Measurements from ENCODE around the gene GLOD4. TPM values are rescaled to one million over a fixed set of nuclear protein-coding genes. Genes with fewer than 3 reads are reported as not detected.

Gene GLOD4
- total RNA-seq, 1 donor from 2014 or later = 80.1 TPM

DNA sequence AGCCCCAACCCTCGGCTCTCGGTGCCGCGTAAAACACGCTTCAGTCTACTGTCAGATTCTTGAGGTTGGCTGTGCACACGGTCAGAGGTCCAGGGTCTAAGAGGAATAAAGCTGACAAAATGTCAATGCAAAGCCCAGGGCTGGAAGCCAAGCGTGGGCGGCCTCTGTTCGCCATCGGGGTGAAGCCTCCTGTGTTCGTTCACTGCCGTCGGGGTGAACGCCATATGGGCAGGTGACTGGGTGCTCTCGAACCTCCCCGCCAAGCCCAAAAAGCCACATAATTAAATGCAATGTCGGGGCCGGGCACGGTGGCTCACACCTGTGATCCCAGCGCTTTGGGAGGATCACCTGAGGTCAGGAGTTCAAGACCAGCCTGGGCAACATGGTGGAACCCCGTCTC lies 44.7 kb upstream of the GLOD4 start:
- H3K4me3 Mint-ChIP-seq (ENCODE audit: unreplicated experiment) = peak overlapping the region; percentile 75
- H3K27ac Mint-ChIP-seq (ENCODE audit: unreplicated experiment) = peak overlapping the region; percentile 96
- peaks cover 12% of the 10 kb centered on the region for H3K27me3 Mint-ChIP-seq (ENCODE audit: unreplicated experiment)
- peaks cover 23% of the 10 kb centered on the region for H3K9me3 Mint-ChIP-seq (ENCODE audit: unreplicated experiment)
- no peaks in the 10 kb centered on the region for H3K36me3 Mint-ChIP-seq (ENCODE audit: unreplicated experiment)
- TF ChIP-seq, protein P1, sequence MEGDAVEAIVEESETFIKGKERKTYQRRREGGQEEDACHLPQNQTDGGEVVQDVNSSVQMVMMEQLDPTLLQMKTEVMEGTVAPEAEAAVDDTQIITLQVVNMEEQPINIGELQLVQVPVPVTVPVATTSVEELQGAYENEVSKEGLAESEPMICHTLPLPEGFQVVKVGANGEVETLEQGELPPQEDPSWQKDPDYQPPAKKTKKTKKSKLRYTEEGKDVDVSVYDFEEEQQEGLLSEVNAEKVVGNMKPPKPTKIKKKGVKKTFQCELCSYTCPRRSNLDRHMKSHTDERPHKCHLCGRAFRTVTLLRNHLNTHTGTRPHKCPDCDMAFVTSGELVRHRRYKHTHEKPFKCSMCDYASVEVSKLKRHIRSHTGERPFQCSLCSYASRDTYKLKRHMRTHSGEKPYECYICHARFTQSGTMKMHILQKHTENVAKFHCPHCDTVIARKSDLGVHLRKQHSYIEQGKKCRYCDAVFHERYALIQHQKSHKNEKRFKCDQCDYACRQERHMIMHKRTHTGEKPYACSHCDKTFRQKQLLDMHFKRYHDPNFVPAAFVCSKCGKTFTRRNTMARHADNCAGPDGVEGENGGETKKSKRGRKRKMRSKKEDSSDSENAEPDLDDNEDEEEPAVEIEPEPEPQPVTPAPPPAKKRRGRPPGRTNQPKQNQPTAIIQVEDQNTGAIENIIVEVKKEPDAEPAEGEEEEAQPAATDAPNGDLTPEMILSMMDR (IDR thresholded peaks at IDR 0.05; ENCODE audit: partially characterized antibody, unreplicated experiment) = no peak
- no peak for DNase-seq
- H3K4me1 Mint-ChIP-seq (ENCODE audit: low read depth, unreplicated experiment) = peaks cover 27% of the 10 kb centered on the region

GRCh38 chr17:825216-825615 lies 43.1 kb upstream of the GLOD4 start:
- Mint-ChIP-seq H3K27ac (ENCODE audit: unreplicated experiment) (peak overlapping the region; percentile 72), H3K4me3 (ENCODE audit: unreplicated experiment) (peak overlapping the region; percentile 55), H3K36me3 (ENCODE audit: unreplicated experiment) (no peaks in the 10 kb centered on the region), H3K27me3 (ENCODE audit: unreplicated experiment) (peaks cover 14% of the 10 kb centered on the region), H3K9me3 (ENCODE audit: unreplicated experiment) (peaks cover 19% of the 10 kb centered on the region), H3K4me1 (ENCODE audit: low read depth, unreplicated experiment) (peaks cover 25% of the 10 kb centered on the region)
- DNase-seq = no peak
- TF ChIP-seq, protein P1 (IDR thresholded peaks at IDR 0.05; ENCODE audit: partially characterized antibody, unreplicated experiment) = no peak

- H3K36me3 Mint-ChIP-seq (ENCODE audit: unreplicated experiment) = peaks cover 5% of the 10 kb centered on the region
- H3K27ac Mint-ChIP-seq (ENCODE audit: unreplicated experiment) = peak overlapping the region; percentile 28
- no peak for DNase-seq
- peak overlapping the region; percentile 25 for H3K4me3 Mint-ChIP-seq (ENCODE audit: unreplicated experiment)
- H3K4me1 Mint-ChIP-seq (ENCODE audit: low read depth, unreplicated experiment) = peaks cover 26% of the 10 kb centered on the region
- H3K9me3 Mint-ChIP-seq (ENCODE audit: unreplicated experiment) = peaks cover 20% of the 10 kb centered on the region
- TF ChIP-seq, protein P1 (IDR thresholded peaks at IDR 0.05; ENCODE audit: partially characterized antibody, unreplicated experiment) = no peak
- H3K27me3 Mint-ChIP-seq (ENCODE audit: unreplicated experiment) = peaks cover 14% of the 10 kb centered on the region
Observed at GRCh38 chr17:824378-824777, 42.3 kb upstream of the GLOD4 start.

- peaks cover 5% of the 10 kb centered on the region for H3K36me3 Mint-ChIP-seq (ENCODE audit: unreplicated experiment)
- DNase-seq = no peak
- peak overlapping the region; percentile 57 for H3K27ac Mint-ChIP-seq (ENCODE audit: unreplicated experiment)
- peaks cover 14% of the 10 kb centered on the region for H3K27me3 Mint-ChIP-seq (ENCODE audit: unreplicated experiment)
- H3K4me3 Mint-ChIP-seq (ENCODE audit: unreplicated experiment) = peak overlapping the region; percentile 72
- TF ChIP-seq, protein P1 (IDR thresholded peaks at IDR 0.05; ENCODE audit: partially characterized antibody, unreplicated experiment) = no peak
- H3K9me3 Mint-ChIP-seq (ENCODE audit: unreplicated experiment) = peaks cover 20% of the 10 kb centered on the region
- peaks cover 26% of the 10 kb centered on the region for H3K4me1 Mint-ChIP-seq (ENCODE audit: low read depth, unreplicated experiment)
Observed at GRCh38 chr17:823501-823902, 41.4 kb upstream of the GLOD4 start.

- peaks cover 5% of the 10 kb centered on the region for H3K36me3 Mint-ChIP-seq (ENCODE audit: unreplicated experiment)
Observed at GRCh38 chr17:819251-819650, 37.2 kb upstream of the GLOD4 start.

More at GRCh38 chr17:819251-819650, 37.2 kb upstream of the GLOD4 start:
- no peak for DNase-seq
- H3K9me3 Mint-ChIP-seq (ENCODE audit: unreplicated experiment) = peaks cover 19% of the 10 kb centered on the region
- peaks cover 9% of the 10 kb centered on the region for H3K27me3 Mint-ChIP-seq (ENCODE audit: unreplicated experiment)
- TF ChIP-seq, protein P1 (IDR thresholded peaks at IDR 0.05; ENCODE audit: partially characterized antibody, unreplicated experiment) = no peak
- peaks cover 21% of the 10 kb centered on the region for H3K4me1 Mint-ChIP-seq (ENCODE audit: low read depth, unreplicated experiment)
- H3K4me3 Mint-ChIP-seq (ENCODE audit: unreplicated experiment) = no peak overlapping the region
- no peak overlapping the region for H3K27ac Mint-ChIP-seq (ENCODE audit: unreplicated experiment)
